ENCODE data around the gene DNAJB11. TPM values are rescaled to one million over a fixed set of nuclear protein-coding genes. Genes with fewer than 3 reads are reported as not detected.

Gene DNAJB11
- total RNA-seq, 1 donor from 2014 or later, result 84.3 TPM

DNA sequence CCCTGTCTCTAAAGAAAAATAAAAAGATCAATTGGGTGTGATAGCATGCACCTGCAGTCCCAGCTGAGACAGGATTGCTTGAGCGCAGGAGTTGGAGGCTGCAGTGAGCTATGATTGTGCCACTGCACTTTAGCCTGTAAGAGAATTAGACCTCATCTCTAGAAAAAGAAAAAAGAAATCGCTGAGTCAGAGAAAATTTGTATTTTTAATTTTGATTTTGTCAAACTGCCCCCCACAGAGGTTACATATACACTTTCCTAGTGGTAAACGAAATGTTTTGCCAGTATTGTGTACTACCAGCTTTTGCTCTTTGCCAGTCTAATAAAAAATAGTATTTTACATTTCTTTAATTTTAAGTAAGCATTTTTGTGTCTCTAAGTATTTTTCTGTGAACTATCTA, 21.0 kb upstream of the DNAJB11 start:
- Mint-ChIP-seq H3K27me3 (ENCODE audit: low read depth, unreplicated experiment) (no peaks in the 10 kb centered on the region), H3K27ac (ENCODE audit: unreplicated experiment) (no peak overlapping the region), H3K4me1 (ENCODE audit: low read depth, unreplicated experiment) (no peaks in the 10 kb centered on the region), H3K9me3 (ENCODE audit: unreplicated experiment) (no peaks in the 10 kb centered on the region), H3K4me3 (ENCODE audit: unreplicated experiment) (no peak overlapping the region), H3K36me3 (ENCODE audit: low read depth, unreplicated experiment) (peaks cover 2% of the 10 kb centered on the region)
- DNase-seq (ENCODE audit: low read depth), result no peak
- no peaks in the 10 kb centered on the region for H3K4me1 ChIP-seq (ENCODE audit: insufficient read depth, low read length)
- H3K9me3 ChIP-seq (ENCODE audit: insufficient read depth, low read depth, low read length), result no peaks in the 10 kb centered on the region
- H2AFZ ChIP-seq (ENCODE audit: low read depth, low read length), result no peak overlapping the region
- no peak overlapping the region for H3K4me2 ChIP-seq (ENCODE audit: low read length)
- H3K27ac ChIP-seq (ENCODE audit: low read depth, low read length), result no peak overlapping the region
- H3K79me2 ChIP-seq (ENCODE audit: insufficient read depth, low read length), result no peaks in the 10 kb centered on the region
- H3K9ac ChIP-seq (ENCODE audit: low read length), result no peak overlapping the region
- no peaks in the 10 kb centered on the region for H3K27me3 ChIP-seq (ENCODE audit: insufficient read depth, low read length)
- TF ChIP-seq, protein P1, sequence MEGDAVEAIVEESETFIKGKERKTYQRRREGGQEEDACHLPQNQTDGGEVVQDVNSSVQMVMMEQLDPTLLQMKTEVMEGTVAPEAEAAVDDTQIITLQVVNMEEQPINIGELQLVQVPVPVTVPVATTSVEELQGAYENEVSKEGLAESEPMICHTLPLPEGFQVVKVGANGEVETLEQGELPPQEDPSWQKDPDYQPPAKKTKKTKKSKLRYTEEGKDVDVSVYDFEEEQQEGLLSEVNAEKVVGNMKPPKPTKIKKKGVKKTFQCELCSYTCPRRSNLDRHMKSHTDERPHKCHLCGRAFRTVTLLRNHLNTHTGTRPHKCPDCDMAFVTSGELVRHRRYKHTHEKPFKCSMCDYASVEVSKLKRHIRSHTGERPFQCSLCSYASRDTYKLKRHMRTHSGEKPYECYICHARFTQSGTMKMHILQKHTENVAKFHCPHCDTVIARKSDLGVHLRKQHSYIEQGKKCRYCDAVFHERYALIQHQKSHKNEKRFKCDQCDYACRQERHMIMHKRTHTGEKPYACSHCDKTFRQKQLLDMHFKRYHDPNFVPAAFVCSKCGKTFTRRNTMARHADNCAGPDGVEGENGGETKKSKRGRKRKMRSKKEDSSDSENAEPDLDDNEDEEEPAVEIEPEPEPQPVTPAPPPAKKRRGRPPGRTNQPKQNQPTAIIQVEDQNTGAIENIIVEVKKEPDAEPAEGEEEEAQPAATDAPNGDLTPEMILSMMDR (IDR thresholded peaks at IDR 0.05; ENCODE audit: insufficient read depth, low read depth, low read length), result no peak
- no peak for TF ChIP-seq EZH2 (IDR thresholded peaks at IDR 0.05; ENCODE audit: insufficient read depth, low read length)
- FAIRE-seq, result no peak
- H3K4me3 ChIP-seq (ENCODE audit: insufficient read depth, low read depth, low read length), result no peak overlapping the region
- no peaks in the 10 kb centered on the region for H4K20me1 ChIP-seq (ENCODE audit: insufficient read depth, low read length)
- H3K36me3 ChIP-seq (ENCODE audit: insufficient read depth, low read length), result peaks cover 21% of the 10 kb centered on the region

DNA sequence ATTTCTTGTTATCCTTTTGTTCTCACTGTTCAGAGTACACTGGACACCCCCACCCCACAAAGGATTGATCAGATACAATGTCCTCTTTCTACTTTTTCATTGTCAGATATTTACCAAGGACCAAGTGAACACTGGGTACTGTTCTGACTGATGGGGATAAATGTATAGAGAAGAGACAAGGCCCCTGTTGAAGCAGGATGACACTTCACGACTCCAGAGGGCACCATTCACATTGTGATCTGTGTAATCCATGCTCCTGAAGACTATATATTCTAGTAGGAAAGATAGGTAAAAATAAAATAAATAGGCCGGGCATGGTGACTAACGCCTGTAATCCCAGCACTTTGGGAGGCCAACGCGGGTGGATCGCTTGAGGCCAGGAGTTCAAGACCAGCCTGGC, 19.1 kb upstream of the DNAJB11 start:
- no peak overlapping the region for H3K27ac ChIP-seq (ENCODE audit: low read depth, low read length)
- H3K4me3 Mint-ChIP-seq (ENCODE audit: unreplicated experiment), result no peak overlapping the region
- H3K9me3 ChIP-seq (ENCODE audit: insufficient read depth, low read depth, low read length), result no peaks in the 10 kb centered on the region
- no peak overlapping the region for H2AFZ ChIP-seq (ENCODE audit: low read depth, low read length)
- TF ChIP-seq, protein P1 (IDR thresholded peaks at IDR 0.05; ENCODE audit: insufficient read depth, low read depth, low read length), result no peak
- TF ChIP-seq EZH2 (IDR thresholded peaks at IDR 0.05; ENCODE audit: insufficient read depth, low read length), result no peak
- no peaks in the 10 kb centered on the region for H4K20me1 ChIP-seq (ENCODE audit: insufficient read depth, low read length)
- H3K36me3 Mint-ChIP-seq (ENCODE audit: low read depth, unreplicated experiment), result peaks cover 2% of the 10 kb centered on the region
- no peaks in the 10 kb centered on the region for H3K4me1 Mint-ChIP-seq (ENCODE audit: low read depth, unreplicated experiment)
- no peaks in the 10 kb centered on the region for H3K4me1 ChIP-seq (ENCODE audit: insufficient read depth, low read length)
- H3K9ac ChIP-seq (ENCODE audit: low read length), result no peak overlapping the region
- H3K27me3 Mint-ChIP-seq (ENCODE audit: low read depth, unreplicated experiment), result no peaks in the 10 kb centered on the region
- FAIRE-seq (no peak), DNase-seq (ENCODE audit: low read depth) (no peak)
- no peaks in the 10 kb centered on the region for H3K27me3 ChIP-seq (ENCODE audit: insufficient read depth, low read length)
- no peaks in the 10 kb centered on the region for H3K79me2 ChIP-seq (ENCODE audit: insufficient read depth, low read length)
- no peak overlapping the region for H3K4me2 ChIP-seq (ENCODE audit: low read length)
- no peaks in the 10 kb centered on the region for H3K9me3 Mint-ChIP-seq (ENCODE audit: unreplicated experiment)
- no peak overlapping the region for H3K4me3 ChIP-seq (ENCODE audit: insufficient read depth, low read depth, low read length)
- peaks cover 22% of the 10 kb centered on the region for H3K36me3 ChIP-seq (ENCODE audit: insufficient read depth, low read length)
- H3K27ac Mint-ChIP-seq (ENCODE audit: unreplicated experiment), result no peak overlapping the region

DNA sequence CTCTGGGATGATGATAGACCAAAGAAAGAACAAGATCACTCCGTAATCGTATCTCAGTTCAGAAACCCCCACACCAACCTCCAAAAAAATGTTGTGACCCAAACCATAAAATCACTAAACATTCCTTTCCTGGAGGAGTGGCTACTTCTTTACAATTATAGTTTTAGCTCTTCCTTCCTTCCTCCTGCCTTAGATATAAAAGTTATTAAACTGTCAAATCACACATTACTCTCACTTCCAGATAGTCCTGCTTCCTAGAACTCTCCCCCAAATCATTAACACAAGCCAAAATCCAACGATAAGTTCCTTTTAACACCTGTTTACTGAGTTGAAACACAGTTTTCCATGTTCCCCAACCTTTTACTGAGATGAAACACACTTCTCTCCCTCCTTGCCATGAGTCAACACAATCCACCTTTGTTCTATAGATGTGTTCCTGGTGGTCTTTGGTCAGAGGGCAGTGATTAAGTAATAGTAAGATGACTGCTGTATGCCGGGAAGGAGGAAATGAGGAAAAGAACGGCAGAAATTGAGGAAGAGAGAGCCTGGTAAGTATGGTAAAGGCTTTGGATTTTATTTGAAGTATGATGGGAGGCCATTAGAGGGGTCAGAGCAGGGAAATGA, 18.0 kb upstream of the DNAJB11 start:
- no peaks in the 10 kb centered on the region for H4K20me1 ChIP-seq (ENCODE audit: insufficient read depth, low read length)
- no peaks in the 10 kb centered on the region for H3K79me2 ChIP-seq (ENCODE audit: insufficient read depth, low read length)
- no peaks in the 10 kb centered on the region for H3K4me1 ChIP-seq (ENCODE audit: insufficient read depth, low read length)
- H3K4me1 Mint-ChIP-seq (ENCODE audit: low read depth, unreplicated experiment), result no peaks in the 10 kb centered on the region
- no peaks in the 10 kb centered on the region for H3K9me3 ChIP-seq (ENCODE audit: insufficient read depth, low read depth, low read length)
- no peaks in the 10 kb centered on the region for H3K27me3 ChIP-seq (ENCODE audit: insufficient read depth, low read length)
- H3K27ac ChIP-seq (ENCODE audit: low read depth, low read length), result no peak overlapping the region
- no peaks in the 10 kb centered on the region for H3K27me3 Mint-ChIP-seq (ENCODE audit: low read depth, unreplicated experiment)
- H3K36me3 ChIP-seq (ENCODE audit: insufficient read depth, low read length), result peaks cover 22% of the 10 kb centered on the region
- FAIRE-seq, result no peak
- H3K4me2 ChIP-seq (ENCODE audit: low read length), result no peak overlapping the region
- DNase-seq (ENCODE audit: low read depth), result no peak
- no peak overlapping the region for H2AFZ ChIP-seq (ENCODE audit: low read depth, low read length)
- no peak overlapping the region for H3K4me3 Mint-ChIP-seq (ENCODE audit: unreplicated experiment)
- H3K36me3 Mint-ChIP-seq (ENCODE audit: low read depth, unreplicated experiment), result peaks cover 2% of the 10 kb centered on the region
- TF ChIP-seq, protein P1 (IDR thresholded peaks at IDR 0.05; ENCODE audit: insufficient read depth, low read depth, low read length), result no peak
- no peak for TF ChIP-seq EZH2 (IDR thresholded peaks at IDR 0.05; ENCODE audit: insufficient read depth, low read length)
- no peak overlapping the region for H3K27ac Mint-ChIP-seq (ENCODE audit: unreplicated experiment)
- no peak overlapping the region for H3K9ac ChIP-seq (ENCODE audit: low read length)
- no peak overlapping the region for H3K4me3 ChIP-seq (ENCODE audit: insufficient read depth, low read depth, low read length)
- no peaks in the 10 kb centered on the region for H3K9me3 Mint-ChIP-seq (ENCODE audit: unreplicated experiment)

Measured in astrocyte (in vitro differentiated cells and primary cell).